Endothelial cell of hepatic sinusoid (primary cell): ENCODE measurements around the gene PNMA6A.
"Not testable (repeated sequence)": the region's sequence is repeated elsewhere in the genome, so short reads cannot be mapped to it uniquely, and the experiment has no call there.

Source experiments
- in situ Hi-C: cut with HindIII; loops from 2 replicates; pipeline ENCODE4 v1.10.0; 2017; ENCODE audit warnings: low sequenced_read_pairs

The PNMA6A gene

DNA sequence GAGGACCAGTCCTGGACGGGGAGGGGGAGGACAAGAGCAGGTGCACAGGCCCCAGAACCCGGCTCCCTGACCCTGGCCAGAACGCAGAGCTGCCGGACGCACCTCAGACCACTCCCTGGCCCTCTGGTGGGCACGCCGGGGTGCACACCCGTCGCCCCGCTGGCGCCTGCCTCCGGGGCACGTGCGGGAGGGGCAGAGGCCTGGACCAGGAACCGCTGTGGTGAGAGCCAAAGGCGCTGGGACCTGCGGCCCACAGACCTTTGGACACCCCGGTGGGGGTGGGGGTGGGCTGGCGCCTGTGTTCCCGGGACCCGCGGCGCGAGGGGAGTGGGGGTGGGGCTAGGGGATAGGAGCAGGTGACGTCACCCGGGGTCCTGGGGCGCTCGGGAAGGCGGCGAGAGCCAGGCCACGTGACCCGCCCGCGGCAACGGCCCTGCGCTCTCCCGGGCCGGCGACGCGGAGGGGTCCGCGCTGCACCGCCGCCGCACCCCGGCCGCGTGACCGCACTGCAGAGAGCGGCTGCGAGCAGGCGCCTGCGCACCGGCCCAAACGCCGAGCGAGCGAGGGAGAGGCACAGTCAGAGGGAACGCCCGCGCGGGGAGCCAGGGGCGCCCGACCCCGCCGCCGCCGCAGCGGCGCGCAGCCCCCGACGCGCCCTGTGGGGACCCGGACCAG lies at the start of gene PNMA6A:
PNMA6A (plus strand) TSS at position 546 of the 675 bp plus-strand sequence. CDS start 609 bp downstream, outside the sequence.
- in situ Hi-C loops: not testable (repeated sequence)

DNA sequence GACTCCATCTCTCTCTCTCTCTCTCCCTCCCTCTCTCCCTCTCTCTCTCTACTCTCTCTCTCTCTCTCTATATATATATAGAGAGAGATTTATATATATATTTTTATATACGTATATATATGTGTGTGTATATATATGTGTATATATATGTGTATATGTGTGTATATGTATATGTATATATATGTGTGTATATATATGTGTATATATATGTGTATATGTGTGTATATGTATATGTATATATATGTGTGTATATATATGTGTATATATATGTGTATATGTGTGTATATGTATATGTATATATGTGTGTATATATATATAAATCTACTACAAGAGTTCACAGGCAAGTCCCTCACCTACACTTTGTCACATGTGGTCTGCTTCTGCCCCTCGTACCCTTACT lies 45.8 kb upstream of the PNMA6A start:
- in situ Hi-C loops: not testable (repeated sequence)

- in situ Hi-C loops: not testable (repeated sequence)
Observed at GRCh38 chrX:153028487-153028886, 43.8 kb upstream of the PNMA6A start.

DNA sequence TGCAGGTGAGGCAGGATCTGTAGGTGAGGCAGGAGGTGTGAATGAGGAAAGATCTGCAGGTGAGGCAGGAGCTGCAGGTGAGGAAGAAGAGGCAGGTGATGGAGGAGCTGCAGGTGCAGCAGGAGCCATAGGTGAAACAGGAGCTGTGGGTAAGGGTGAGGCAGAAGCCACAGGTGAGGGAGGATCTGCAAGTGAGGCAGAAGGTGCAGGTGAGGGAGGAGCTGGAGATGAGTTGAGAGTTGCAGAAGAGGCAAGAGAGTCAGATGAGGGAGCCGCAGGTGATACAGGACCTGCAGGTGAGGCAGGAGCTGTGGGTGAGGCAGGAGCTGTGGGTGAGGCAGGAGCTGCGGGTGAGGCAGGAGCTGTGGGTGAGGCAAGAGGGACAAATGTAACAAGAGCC lies 43.1 kb upstream of the PNMA6A start:
- in situ Hi-C loops: no loop called here

DNA sequence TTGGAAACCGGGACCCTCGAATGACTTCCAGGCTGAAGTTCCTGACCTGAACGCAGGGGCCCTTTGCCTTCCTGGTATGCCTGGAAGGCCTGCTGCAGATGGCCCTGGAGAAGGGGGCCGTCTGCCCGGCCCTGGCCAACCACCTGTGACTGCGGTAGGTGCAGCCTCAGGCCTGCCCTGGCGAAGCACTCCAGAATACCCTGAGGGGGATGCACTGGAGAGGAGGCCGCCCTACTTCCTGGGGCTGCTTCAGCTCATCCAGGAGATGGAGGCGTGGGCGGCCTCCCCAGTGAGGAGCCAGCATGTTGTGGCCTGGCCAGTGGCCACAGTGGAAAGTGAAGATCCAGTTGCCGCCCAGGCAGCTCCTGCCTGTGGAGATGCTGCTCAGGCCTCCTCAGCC lies 42.4 kb upstream of the PNMA6A start:
- in situ Hi-C loops: no loop called here

DNA sequence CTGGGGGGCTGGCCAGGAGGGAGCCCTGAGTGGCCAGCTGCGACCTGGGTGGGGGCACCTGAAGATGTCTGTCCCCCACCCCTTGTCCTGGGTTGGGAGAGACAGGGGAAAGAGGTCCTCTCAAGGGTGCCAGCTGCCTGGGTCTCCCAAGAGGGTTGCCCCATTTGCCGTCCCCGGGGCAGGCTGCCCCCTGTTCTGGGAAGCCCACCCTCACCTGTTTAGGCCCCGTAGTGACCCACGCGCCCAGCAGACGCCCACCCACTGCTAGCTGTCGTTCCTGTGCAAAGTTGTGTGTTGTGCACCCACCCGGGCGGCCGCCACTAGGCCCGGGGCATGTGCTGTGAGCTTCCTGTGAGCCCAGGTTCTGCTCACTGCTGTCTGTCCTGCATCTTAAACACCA lies 41.5 kb upstream of the PNMA6A start:
- in situ Hi-C loops: no loop called here

- in situ Hi-C loops: no loop called here
Observed at GRCh38 chrX:153032397-153033118, 39.7 kb upstream of the PNMA6A start.

DNA sequence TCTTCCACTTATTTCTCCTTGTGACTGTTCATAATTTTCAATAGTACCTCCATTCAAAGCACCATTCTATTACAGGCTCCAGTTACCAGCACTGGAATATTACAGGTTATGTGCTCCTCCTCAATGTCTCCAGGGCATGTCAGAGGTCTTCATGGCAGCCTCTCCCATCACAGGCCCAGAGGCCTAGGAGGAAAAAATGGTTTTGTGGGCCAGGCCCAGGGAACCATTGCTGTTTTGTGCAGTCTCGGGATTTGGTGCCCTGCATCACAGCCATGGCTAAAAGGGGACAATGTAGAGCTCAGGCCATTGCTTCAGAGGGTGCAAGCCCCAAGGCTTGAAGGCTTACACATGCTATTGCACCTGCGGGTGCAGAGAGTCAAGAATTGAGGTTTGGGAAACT lies 23.2 kb upstream of the PNMA6A start:
- in situ Hi-C loops: no loop called here

GRCh38 chrX:153052534-153052933 lies 19.7 kb upstream of the PNMA6A start:
- in situ Hi-C loops: no loop called here

- in situ Hi-C loops: no loop called here
Observed at GRCh38 chrX:153055871-153056749, 16.1 kb upstream of the PNMA6A start, which contains the start of gene PNMA3. Gene PNMA3, plus strand, starts transcription at chrX:153056470. Its CDS starts 586 bp downstream, at chrX:153057056.

GRCh38 chrX:153057281-153057680 lies 15.0 kb upstream of the PNMA6A start:
- in situ Hi-C loops: no loop called here

GRCh38 chrX:153059191-153060094 lies 12.8 kb upstream of the PNMA6A start:
- in situ Hi-C loops: no loop called here

- in situ Hi-C loops: no loop called here
Observed at GRCh38 chrX:153060095-153060445, 12.2 kb upstream of the PNMA6A start.

DNA sequence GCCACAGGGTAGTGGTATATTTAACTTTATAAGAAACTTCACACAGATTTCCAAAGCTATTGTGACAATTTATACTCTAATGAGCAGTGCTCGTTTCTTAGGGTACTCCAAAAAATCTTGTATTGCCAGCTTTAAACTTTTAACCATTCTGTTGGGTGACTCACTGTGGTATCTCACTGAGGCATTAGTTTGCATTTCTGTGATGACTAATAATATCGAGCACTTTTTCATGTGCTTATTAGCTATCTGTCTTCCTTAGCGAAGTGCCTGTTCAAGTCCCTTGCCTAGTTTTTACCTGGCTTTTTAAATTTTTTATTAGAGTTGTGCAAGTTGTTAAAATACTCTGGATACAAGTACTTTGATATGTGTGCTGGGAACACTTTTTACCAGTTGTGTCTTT lies 10.5 kb upstream of the PNMA6A start:
- in situ Hi-C loops: no loop called here

DNA sequence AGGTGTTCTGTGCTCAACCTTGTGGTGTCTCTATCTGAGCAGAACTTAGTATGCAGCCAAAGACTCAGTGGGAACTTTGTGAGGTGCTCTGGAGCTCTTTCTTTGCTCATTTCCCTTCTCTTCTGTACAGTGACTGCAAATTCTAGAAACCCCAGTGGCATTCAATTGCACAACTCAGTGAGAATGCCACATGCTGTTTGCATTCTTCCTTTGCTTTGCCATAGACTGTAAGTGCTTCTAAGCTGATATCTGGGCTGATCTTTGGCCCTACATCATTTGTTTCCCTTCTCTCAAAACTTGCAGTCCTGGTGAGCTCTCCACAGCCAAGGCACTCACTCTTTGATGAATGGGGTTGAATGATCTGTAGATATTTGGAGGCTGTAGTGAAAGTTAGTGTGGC lies 8.9 kb upstream of the PNMA6A start:
- in situ Hi-C loops: no loop called here

- in situ Hi-C loops: no loop called here
Observed at GRCh38 chrX:153064061-153064460, 8.2 kb upstream of the PNMA6A start.

GRCh38 chrX:153065389-153065788 lies 6.9 kb upstream of the PNMA6A start:
- in situ Hi-C loops: no loop called here

- in situ Hi-C loops: not testable (repeated sequence)
Observed at GRCh38 chrX:153066402-153066801, 5.9 kb upstream of the PNMA6A start.

- in situ Hi-C loops: not testable (repeated sequence)
Observed at GRCh38 chrX:153073331-153073730, 1.1 kb downstream of the PNMA6A start.

DNA sequence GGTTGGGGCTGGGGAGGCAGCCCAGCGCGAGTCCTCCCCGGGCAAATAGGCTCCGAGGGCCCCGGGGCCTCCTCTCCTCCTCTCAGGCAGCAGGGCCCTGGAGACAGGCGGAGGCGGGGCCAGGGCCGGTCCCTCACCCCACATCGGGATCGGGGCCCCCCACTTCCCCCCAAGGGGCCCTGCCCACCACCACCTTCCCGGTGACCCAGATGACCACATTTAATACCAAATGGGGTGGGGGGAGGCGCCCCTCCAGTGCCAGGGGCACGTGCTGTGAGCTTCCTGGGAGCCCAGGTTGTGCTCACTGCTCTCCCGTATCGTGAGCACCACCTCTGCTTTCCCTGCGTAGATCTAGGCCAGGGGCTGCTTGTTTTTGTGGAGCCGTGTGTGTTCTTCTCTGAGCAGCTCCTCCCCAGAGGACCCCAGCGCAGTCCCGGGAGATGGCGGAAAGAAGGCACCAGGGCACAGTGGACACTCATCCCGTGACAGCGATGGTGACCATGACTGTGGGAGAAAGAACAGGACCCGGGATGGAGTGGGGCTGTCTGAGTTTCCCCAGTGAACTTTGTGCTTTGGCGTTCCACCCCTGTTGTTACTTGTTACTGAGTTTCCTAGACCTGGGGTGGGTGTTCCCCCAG lies 2.1 kb downstream of the PNMA6A start:
- in situ Hi-C loops: no loop called here
